Measurements from ENCODE around the gene OSGIN1.

OSGIN1 gene

DNA sequence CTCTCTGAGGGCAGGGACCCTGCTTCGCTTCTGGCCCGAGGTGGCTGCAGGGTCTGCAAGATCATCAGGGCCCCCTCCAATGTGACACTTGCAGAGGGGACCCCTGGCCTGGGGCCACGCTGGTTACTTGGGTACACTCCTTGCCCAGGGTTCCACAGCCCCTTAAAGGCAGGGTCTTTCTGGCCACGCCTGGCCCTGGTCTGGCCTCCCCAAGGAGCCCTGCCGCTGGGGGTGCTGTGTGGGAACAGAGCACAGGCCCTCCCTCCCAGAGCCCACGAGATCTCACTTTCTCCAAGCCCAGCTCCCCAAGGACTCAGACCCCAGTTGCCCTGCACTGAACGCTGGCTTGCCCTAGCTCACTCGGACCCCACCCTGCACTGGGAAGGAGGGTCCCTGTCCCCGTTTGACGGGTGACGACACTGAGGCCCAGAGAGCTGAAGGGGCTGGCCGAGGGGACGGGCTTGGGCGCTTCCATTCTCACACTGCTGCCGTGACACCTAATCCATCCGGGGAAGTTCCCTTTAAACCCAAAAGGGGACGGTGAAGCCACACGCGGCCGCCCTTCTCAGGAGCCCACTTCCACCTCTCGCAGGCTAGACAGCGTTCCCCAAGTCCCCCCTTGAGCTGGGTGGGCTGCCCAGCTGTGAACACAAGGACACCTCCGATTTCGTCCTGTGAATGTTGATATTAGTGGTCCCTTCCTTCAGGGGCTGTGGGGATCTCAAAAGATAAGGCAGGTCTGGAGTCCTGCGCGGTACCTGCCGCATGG, 26.9 kb upstream of the OSGIN1 start:
- no peak for DNase-seq (ENCODE audit: low read depth)

DNA sequence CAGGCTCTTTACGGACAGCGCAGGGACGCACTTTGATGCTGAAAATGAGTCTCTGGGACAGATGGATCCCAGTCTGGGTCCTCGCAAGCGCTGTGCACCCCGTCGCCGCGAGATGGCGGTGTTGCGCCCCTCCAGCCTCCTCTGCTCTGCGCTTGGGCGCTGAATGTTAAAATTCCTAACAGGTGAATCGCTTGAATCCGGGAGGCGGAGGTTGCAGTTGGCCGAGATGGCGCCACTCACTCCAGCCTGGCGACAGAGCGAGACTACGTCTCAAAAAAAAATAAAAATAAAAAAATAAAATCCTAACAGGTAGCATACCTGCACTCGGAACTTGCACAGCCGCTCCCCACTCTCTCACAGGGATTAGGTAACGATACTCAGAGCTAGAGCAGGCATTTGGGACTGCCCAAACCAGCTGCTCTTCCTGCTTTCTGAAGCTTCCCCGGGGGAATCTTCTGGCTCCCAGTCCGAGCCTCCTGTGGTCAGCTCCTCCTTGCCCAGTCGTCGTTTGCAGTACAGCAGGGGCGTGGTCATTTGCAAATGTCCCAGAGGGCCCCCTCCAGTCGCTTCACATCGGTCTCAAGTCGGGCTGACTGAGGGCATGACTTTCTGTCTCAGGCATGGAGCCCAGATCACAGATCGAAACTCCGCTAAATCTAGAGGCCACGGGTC, 26.2 kb upstream of the OSGIN1 start:
- peak; percentile 24 for DNase-seq (ENCODE audit: low read depth)

DNA sequence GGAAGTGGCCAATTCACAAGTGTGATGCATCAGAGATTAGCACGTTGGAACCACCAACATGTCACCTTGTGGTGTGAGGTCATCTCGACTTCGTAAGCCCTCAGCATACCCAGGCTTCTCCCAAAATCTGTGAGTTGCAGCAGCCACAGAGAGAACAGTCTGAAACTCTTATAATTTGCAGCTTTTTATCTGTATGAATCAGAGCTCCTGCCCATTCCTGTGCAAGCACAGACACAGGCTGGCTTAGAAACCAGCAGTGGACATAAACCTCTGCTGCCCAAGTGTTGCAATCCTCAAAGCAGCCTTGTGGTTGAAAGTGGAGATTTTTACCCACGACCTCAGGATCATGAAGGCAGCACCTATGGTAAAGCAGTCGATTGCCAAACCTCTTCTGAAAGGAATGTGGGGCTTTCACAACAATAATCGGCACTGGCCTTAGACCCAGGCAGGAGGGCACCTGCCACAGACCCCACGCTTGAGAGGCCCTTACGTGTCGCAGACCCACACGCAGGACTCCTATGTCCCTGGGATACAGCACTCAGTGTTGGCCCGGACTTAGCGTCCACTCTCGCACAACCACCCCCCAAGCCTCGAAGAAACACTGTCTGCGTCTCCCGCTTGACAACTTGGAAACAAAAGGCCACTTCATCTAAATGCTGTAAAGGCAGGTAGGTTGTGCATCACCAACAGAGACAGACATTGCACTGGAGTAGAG, 24.5 kb upstream of the OSGIN1 start:
- no peak for DNase-seq (ENCODE audit: low read depth)

DNA sequence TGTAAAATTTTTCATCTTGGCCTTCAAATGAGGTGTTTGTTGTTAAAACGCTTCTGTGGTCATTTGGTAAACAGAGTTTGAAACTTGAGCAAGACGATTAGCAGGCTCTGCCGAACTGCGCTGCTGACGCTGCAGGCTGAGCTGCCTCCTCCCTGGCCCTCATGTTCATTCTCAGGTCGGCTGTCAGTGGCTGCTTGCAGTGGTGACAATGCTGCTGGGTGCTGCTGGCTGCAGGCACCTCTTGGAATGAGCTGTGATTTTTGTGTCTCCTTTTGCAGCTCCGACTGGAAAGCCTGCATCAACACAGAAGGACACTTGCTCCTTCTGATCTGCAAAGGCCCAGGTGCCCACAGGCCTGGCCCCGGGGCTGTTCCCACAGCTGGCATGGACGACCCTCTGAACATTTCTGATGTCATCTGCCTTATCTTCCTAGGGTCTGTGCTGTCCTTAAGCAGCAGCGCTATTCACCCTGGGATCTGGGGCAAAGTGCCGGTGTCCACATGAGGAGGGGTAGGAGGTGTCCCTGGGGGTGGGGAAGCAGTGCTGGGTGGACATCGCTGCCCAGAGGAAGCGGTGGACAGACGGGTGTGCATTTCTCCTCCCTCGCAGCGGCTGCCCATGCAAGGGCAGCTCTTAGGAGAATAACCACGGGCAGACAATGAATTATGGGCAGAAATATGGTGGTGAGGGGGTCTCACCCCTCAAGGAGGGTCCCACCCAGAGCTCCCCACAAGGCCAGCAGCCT, 23.1 kb upstream of the OSGIN1 start:
- DNase-seq (ENCODE audit: low read depth) = no peak

DNA sequence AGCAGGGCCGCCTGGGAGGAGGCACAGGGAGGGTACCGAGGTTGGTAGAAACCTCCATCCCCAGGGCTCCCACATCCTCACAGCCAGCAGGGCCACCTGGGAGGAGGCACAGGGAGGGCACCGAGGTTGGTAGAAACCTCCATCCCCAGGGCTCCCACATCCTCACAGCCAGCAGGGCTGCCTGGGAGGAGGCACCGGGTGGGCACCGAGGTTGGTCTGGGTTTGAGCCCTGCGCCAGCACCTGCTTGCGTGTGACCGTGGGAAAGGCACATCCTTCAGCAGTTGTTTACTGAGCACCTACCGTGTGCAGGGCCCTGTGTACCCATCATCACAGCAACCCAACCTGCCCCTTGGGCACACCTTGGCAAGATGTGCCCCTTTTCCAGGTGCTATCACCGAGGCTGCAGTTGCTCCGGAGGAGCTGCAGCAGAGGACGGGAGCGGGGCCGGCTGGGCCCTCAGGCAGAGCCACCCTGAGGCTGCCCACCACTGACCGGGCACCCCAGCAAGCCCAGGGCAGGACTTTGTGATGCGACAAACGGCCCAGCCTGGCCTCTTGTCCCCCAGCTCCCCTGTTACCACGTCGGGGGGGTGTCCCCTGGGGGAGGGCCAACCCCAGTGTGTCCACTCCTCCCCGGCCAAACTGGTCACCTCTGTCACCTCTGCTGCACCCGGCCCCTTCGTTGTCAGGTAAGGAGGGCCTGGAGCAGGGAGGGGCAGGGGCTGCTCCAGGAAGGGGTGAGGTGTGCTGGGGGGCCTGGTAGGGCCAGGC, 22.1 kb upstream of the OSGIN1 start:
- no peak for DNase-seq (ENCODE audit: low read depth)

DNA sequence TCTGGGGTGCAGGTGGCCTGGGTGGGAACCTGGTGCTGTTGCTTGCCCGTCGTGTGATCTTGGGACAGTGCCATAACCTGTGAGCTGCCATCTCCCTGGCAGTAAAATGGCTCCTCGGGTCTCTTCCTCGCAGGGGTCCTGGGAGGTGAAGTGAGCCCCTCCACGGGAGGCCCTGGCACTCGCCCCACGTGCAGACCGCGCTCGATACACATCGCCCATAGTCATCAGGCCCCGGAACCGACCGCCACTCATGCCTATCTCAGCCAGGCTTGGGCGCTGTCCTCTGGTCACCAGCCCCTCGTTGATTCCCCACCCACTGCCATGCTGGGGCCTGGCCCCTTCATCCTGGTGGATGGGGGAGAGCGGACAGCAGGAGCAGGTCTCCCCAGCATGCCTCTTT, 21.5 kb upstream of the OSGIN1 start:
- DNase-seq (ENCODE audit: low read depth) = no peak

DNA sequence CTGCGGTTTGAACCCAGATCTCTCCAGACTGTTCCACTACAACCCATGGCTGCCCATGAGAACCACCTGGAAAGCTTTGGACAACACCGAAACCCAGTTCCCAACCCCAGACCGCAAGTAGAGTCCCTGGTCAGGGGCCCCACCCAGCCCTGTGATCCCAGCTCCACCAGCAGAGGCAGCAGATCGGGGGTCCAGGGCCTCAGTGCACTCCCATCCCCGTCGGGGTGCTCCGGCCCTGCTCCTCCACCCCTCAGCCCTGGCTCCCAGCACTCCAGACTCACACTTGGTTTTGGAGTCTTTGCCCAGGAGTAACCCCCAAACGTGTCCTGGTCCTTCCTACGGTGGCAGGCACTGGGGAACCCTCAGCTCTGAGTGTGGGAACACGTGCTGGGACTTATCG, 20.7 kb upstream of the OSGIN1 start:
- DNase-seq (ENCODE audit: low read depth) = no peak

DNA sequence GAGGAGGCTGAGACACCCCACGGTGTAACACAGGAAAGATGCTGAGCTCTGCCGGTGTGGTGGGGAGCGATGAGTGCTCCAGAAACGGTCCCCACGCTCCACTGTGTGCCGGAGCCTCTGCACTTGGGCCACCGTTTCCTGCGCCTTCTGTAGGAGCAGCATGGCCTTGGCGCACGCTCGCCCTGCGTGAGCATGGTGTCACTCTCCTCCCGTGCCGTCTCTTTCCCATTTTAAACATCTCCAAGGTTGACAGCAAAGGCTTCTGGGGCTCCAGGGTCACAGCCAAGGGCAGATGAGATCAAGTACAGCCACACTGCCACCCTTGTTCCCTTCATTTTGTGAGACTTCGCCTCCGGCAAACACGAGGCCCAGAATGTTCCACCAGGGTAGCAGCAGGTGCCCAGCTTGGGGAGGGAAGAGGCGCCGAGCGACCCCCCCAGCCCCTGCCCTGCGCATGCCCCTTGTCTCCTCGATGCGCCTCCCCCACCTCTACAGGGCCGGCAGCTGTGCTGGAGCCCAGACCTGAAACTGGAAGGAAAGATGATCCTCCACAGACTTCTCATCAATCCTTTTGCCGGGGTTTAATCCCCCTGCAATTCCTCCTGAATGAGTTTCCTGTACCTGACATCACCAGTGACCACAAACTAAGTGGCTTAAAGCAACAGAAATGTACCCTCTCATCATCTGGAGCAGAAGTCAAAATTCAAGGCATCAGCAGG, 19.9 kb upstream of the OSGIN1 start:
- DNase-seq (ENCODE audit: low read depth) = no peak

DNA sequence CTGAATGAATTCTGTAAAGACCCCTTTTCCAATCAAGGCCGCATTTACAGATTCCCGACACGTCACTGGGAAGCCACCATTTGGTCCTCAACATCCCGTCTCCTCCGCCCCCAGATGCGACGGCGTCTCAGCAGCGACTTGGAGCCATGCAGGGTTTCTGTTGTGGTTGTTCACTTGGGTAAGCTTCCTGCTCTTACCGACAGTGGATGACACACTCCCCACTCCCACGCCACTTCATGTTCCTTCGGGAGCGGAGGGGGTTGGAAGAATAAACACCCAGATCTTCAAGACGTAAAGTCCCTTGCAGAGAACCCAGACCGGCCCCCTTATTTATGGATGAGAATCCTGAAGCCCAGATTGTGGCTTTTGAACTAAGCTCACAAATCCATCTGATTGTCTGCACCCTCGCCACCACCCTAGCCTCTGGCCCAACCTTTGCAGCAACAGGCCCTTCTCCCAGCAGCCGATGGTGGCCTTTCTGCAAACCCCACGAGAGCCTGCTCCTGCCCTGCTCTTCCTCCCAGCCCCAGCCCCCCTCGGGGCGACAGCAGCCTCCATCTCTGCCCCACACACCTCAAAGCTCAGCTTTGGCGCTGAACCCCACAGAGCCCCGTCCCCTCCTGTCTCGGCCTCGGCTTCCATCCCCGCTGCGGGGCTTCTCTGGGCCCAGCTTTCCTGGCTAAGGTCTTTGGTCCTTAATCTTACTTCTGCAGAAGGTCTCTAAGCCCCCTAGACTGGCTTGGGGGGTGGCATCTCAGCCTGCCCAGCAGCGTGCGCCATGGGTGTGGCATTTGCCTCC, 19.0 kb upstream of the OSGIN1 start:
- no peak for DNase-seq (ENCODE audit: low read depth)

DNA sequence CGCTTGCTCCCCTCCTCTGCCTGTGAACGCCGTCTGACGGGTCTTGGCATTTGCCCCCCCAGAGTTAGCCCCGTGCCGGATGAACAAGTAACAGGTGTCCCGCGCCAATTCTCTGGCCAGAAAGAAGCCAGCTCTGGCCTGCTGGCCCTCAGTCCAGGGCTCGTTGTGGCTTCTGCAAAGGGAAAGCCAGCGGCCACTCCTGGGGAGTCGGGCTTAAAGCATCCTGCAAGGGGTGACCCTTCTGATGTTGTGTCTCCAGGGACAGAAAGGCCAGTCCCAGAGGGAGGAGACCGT, 18.4 kb upstream of the OSGIN1 start:
- DNase-seq (ENCODE audit: low read depth) = no peak

DNA sequence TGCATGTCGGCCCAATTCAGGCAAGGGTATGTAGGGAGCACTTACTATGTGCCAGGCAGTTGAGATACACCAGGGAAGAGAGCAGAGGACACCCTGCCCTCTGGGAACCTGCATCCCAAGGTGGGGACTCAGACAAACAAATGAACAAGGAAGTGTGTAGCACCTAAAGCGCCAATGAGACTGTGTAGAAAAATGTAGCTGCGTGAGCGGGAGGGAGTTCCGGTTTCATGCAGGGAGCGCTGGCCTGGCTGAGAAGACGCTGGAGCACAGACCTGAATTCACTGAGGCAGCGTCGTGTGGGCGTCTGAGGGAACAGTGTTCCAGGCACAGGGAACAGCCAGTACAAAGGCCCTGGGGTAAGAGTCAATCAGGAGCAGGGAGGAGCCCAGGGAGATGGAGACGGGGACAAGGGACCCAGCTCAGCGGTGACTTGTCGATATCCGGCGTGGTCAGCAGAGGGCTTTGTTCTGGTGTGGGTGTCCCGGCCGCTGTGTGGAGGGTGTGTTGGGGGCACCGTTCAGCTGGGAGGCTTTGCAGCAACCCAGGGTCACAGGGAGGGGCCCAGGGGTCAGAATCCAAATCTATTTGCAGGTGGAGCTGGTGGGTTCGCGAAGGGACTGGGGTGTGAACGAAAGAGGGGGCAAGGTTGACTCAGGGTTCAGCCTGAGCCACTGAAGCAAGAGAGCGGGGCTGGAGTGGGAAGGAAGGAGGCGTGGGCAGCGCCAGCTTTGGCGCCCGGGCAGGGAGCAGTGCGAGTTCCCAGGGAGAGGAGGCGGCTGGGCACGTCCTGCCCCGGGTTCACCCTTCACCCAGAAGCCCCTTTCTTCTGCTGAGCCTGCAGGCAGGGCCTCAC, 17.8 kb upstream of the OSGIN1 start:
- no peak for DNase-seq (ENCODE audit: low read depth)

DNA sequence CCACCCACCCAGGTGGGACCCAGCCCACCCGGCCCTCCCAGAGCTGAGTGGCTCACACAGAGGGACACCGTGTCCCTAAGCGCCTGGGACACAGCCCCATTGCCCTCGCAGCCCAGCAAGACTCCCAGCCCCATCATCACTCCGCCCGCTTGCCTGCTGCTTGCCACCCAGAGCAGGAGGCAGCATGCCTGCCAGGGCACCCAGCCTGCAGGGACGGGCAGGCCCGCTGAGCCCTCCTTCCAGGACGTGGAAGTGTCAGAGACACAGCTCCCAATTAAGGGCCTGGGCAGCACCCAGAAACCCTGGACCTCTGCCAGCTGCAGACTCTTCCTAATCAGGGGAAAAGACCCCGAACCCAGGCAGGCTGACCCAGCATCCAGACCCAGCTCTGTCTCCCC, 17.2 kb upstream of the OSGIN1 start:
- DNase-seq (ENCODE audit: low read depth) = no peak

DNA sequence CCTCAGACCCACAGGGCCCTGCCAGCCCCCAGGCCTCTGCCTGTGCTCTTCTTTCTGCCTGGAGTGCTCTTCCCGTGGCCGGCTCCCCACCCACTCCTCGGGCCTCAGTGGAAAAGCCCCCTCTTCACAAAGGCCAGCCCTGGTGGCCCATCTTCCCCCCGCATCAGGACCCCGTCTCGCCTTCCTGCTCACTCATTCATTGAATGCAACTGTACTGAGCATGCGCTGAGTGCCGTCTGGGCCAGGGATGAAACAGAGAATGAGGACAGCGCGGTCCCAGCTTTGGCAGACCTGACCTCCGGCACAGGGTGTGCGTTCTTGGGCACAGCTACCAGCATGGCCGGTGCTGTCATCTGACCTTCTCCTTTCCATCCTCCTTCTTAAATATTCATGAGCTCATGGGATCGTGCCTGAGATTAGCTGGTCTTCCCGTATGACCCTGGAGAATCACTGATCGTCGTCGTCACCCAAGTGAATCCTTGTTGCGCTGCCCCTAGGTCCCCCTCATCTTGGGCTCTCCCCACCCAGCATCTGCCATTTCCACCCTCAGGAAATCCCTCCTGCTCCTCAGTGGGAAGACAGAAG, 16.4 kb upstream of the OSGIN1 start:
- no peak for DNase-seq (ENCODE audit: low read depth)

DNA sequence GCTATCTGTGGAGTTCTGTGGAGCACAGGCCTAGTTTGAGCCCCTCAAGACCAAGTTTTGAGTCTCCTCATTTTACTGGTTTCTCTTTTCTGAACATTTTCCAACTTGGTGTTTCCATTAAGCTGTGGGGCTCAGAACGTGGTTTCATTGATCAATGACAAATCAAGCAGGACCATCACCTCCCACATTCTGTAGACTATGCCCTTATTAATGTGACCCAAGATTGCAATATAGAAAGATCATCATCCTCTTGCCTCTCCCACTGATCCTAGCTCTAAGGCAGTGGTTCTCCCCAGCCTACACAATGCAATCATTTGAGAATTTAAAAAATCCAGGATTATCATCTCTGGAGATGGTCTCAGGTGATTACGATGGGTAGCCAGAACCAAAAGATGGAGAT, 15.8 kb upstream of the OSGIN1 start:
- no peak for DNase-seq (ENCODE audit: low read depth)

DNA sequence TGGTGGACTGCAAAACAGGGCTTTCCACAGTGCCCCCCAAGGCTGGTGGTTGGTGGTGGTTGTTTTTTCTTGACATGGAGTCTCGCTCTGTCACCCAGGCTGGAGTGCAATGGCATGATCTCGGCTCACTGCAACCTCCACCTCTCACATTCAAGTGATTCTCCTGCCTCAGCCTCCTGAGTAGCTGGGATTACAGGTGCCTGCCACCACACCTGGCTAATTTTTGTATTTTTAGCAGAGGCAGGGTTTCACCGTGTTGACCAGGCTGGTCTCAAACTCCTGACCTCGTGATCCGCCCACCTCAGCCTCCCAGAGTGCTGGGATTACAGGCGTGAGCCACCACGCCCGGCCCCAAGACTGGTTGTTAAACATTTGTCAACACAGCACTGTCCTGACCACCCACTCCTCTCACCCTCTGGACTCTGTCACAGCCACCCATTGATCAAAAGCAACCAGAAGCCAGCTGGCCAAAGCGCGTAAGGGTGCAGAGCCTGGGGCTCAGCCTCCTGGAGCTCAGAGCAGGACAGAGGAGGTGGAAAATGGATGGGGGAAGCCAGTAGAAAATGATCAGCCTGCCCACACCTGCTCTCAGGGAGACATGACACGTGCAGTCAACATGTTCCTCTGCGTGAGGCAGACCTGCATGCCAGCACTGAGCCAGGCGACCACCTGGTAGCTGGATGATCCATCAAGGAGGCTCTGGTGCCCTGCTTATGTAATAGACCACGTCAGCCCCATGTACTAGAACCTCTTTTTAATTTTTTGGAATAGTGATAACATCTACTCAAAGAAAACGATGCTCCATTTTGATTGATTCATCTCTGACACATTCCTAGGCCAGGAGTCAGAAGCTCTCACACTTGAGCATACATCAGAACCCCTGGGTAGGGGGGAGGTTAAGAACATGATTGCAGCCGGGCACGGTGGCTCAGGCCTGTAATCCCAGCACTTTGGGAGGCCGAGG, 14.8 kb upstream of the OSGIN1 start:
- DNase-seq (ENCODE audit: low read depth) = no peak

DNA sequence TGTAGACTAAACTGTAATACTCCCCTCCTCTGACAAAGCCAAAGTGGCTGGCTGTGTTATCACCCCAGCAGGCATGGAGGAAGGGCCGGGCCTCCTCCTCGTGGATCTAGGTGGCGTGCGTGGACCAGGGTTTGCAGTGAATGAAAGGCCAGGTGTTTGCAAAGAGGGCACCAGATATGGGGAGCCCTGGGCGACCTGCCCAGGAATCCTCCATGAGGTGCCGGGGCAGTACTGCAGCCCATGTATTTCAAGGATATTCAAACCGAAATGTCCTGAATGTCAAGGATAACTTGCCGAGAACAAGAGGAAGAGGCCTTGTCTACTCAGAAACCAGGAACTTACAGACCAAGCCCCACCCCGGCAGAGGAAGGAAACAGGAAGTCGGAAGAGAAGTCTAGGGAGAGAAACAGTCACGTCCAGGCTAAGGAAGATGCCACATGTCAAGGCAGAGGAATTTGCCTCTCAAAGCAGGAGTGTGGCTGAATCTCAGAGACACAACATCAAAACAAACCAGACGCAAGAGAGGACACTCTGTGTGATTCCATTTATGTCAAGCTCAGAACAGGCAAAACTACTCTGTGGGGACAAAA, 13.7 kb upstream of the OSGIN1 start:
- DNase-seq (ENCODE audit: low read depth) = no peak

DNA sequence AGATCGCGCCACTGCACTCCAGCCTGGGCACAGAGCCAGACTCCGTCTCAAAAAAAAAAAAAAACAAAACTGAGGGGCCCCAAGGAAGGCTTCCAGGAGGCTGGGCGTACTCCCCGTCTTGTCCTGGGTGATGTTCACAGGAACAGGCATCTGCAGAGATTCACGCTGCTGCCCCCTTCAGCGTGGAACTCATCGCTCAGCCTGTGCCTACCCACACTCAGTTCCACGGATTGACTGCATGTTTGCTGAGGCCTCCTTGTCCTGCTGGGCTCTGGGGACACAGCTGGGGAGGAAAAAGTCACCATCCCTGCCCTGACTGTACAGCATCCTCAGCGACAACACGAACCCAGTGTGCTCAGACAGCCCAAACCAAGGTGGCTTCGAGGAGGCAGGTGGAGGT, 12.9 kb upstream of the OSGIN1 start:
- DNase-seq (ENCODE audit: low read depth) = no peak

Measured in stimulated activated CD8-positive, alpha-beta memory T cell treated with anti-CD3 and anti-CD28 coated beads, Interleukin-12 subunit alpha, Interleukin-12 subunit beta, amount 100 ng/mL, for 1 hour (primary cell).